HepG2 (cell line): ENCODE results near the gene OR1M1. TPM values are rescaled to one million over a fixed set of nuclear protein-coding genes. Genes with fewer than 3 reads are reported as not detected.
A peak's percentile ranks its signal among the peaks of the same experiment; 100 is the strongest.

ENCODE experiments used
- CCDC6 ChIP-seq: sonication (generic); formaldehyde crosslinking; IDR thresholded peaks from 2 replicates; pipeline ENCODE4 v1.8.1; 2022; ENCODE audit warnings: mild to moderate bottlenecking, missing genetic modification reagents, moderate library complexity
- MIER2 ChIP-seq: IDR thresholded peaks from 2 replicates; pipeline ENCODE4 v1.6.1; 2016; ENCODE audit warnings: missing biosample characterization, missing genetic modification reagents
- MYC ChIP-seq: sonication (generic); formaldehyde crosslinking; IDR thresholded peaks from 2 replicates; pipeline ENCODE4 v1.9.0; 2021; ENCODE audit warnings: missing genetic modification reagents, borderline replicate concordance
- ZFP36L2 ChIP-seq: sonication (generic); formaldehyde crosslinking; IDR thresholded peaks from 2 replicates; pipeline ENCODE4 v1.4.0; 2020; ENCODE audit warnings: missing genetic modification reagents
- ZNF331 ChIP-seq: sonication (generic); formaldehyde crosslinking; IDR thresholded peaks from 2 replicates; pipeline ENCODE4 v1.4.0; 2020; ENCODE audit warnings: missing genetic modification reagents
- ZNF441 ChIP-seq: sonication (generic); formaldehyde crosslinking; IDR thresholded peaks from 2 replicates; pipeline ENCODE4 v1.7.0; 2021; ENCODE audit warnings: missing genetic modification reagents, borderline replicate concordance
- ZNF512 ChIP-seq: sonication (generic); formaldehyde crosslinking; IDR thresholded peaks from 2 replicates; pipeline ENCODE4 v1.4.0; 2020; ENCODE audit warnings: mild to moderate bottlenecking, missing genetic modification reagents
- ZNF562 ChIP-seq: sonication (generic); formaldehyde crosslinking; IDR thresholded peaks from 2 replicates; pipeline ENCODE4 v1.8.0; 2022; ENCODE audit warnings: missing genetic modification reagents, borderline replicate concordance
- ZZZ3 ChIP-seq: sonication (generic); formaldehyde crosslinking; IDR thresholded peaks from 2 replicates; pipeline ENCODE4 v1.4.0; 2020; ENCODE audit warnings: missing genetic modification reagents, mild to moderate bottlenecking, borderline replicate concordance
- polyA plus RNA-seq, 8 experiments: library from polyadenylated mRNA; depleted of rRNA in 3 of 8; stranded (reverse) in 7 of 8; unstranded in 1 of 8; fragments of >200 nt; fragmentation: Illumina TruSeq in 4 of 8; extraction: Trizol in 4 of 8; gene quantifications; 2 replicates each; pipeline versions ENCODE4 v1.2.1 to v1.2.3, GENCODE V29; 2011 to 2016; ENCODE audit warnings: low read depth in 4 of 8, missing spikeins in 1 of 8, mixed read lengths in 1 of 8; ENCODE audit not compliant: insufficient read depth in 1 of 8
- total RNA-seq, 5 experiments: library from RNA; depleted of rRNA; stranded (reverse); fragments of >200 nt; fragmentation: Illumina TruSeq; extraction: Trizol; gene quantifications; 2 replicates each; pipeline ENCODE4 v1.2.3, GENCODE V29; 2016; ENCODE audit warnings: low read depth in 1 of 5
- TF ChIP-seq, protein P1 (sequence below): sonication (generic); formaldehyde crosslinking; IDR thresholded peaks from 2 replicates; pipeline ENCODE4 v1.5.1; 2020; ENCODE audit warnings: mild to moderate bottlenecking, missing genetic modification reagents, borderline replicate concordance
- TF ChIP-seq, protein P2 (sequence below): sonication (generic); formaldehyde crosslinking; IDR thresholded peaks from 2 replicates; pipeline ENCODE4 v1.4.0; 2020; ENCODE audit warnings: missing genetic modification reagents
- TF ChIP-seq, protein P3 (sequence below): sonication (generic); formaldehyde crosslinking; IDR thresholded peaks from 2 replicates; pipeline ENCODE4 v1.9.0; 2021; ENCODE audit warnings: missing genetic modification reagents, mild to moderate bottlenecking, borderline replicate concordance

The OR1M1 gene
- total and polyA plus RNA-seq, 2 of the 13 experiments (the other 11 are each of a cell fraction or from before 2014, with no cell fraction given): not detected

DNA sequence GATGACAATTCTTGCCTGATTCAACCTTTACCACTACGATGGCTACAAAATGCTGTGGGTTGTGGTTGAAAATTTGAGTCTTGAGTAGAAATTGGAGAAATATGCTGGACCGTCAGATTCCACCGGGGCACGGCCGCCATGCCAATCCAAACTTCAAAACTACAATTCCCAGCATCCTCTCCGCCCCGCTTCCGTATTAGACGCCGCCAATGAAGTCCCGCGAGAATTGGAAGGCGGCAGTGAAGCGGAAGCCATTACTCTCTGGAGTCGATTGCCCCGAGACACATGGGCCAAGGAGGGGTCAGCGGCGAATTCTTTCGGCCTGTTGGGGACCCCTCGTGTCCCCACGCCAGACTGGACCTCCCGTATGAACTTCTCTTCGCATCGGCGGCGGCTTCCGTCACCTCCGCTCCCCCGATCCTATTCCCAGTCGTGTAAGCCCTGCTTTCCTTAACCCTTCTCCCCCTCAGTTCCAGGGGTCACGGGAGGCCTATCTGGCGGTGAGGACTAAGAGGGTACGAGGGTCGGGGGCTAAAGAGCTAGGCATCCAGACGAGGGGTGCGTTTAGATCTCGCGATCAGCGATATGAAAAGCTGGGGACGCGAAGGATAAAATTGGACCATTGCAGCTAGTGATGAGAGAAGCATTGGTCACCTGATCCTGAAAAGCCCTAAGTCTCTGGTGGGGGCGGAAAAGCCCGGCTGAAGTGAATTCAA lies 53.5 kb downstream of the OR1M1 start, which contains the start of gene ZNF317 (continued):
- TF ChIP-seq, protein P1, sequence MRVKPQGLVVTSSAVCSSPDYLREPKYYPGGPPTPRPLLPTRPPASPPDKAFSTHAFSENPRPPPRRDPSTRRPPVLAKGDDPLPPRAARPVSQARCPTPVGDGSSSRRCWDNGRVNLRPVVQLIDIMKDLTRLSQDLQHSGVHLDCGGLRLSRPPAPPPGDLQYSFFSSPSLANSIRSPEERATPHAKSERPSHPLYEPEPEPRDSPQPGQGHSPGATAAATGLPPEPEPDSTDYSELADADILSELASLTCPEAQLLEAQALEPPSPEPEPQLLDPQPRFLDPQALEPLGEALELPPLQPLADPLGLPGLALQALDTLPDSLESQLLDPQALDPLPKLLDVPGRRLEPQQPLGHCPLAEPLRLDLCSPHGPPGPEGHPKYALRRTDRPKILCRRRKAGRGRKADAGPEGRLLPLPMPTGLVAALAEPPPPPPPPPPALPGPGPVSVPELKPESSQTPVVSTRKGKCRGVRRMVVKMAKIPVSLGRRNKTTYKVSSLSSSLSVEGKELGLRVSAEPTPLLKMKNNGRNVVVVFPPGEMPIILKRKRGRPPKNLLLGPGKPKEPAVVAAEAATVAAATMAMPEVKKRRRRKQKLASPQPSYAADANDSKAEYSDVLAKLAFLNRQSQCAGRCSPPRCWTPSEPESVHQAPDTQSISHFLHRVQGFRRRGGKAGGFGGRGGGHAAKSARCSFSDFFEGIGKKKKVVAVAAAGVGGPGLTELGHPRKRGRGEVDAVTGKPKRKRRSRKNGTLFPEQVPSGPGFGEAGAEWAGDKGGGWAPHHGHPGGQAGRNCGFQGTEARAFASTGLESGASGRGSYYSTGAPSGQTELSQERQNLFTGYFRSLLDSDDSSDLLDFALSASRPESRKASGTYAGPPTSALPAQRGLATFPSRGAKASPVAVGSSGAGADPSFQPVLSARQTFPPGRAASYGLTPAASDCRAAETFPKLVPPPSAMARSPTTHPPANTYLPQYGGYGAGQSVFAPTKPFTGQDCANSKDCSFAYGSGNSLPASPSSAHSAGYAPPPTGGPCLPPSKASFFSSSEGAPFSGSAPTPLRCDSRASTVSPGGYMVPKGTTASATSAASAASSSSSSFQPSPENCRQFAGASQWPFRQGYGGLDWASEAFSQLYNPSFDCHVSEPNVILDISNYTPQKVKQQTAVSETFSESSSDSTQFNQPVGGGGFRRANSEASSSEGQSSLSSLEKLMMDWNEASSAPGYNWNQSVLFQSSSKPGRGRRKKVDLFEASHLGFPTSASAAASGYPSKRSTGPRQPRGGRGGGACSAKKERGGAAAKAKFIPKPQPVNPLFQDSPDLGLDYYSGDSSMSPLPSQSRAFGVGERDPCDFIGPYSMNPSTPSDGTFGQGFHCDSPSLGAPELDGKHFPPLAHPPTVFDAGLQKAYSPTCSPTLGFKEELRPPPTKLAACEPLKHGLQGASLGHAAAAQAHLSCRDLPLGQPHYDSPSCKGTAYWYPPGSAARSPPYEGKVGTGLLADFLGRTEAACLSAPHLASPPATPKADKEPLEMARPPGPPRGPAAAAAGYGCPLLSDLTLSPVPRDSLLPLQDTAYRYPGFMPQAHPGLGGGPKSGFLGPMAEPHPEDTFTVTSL: no peak
- peak; percentile 19; the same call in 1 of the 2 replicates for TF ChIP-seq ZNF512 (CRISPR knock-in tag)
- peak; percentile 30; the same call in 1 of the 2 replicates for TF ChIP-seq ZZZ3 (CRISPR knock-in tag)
- TF ChIP-seq, protein P2, sequence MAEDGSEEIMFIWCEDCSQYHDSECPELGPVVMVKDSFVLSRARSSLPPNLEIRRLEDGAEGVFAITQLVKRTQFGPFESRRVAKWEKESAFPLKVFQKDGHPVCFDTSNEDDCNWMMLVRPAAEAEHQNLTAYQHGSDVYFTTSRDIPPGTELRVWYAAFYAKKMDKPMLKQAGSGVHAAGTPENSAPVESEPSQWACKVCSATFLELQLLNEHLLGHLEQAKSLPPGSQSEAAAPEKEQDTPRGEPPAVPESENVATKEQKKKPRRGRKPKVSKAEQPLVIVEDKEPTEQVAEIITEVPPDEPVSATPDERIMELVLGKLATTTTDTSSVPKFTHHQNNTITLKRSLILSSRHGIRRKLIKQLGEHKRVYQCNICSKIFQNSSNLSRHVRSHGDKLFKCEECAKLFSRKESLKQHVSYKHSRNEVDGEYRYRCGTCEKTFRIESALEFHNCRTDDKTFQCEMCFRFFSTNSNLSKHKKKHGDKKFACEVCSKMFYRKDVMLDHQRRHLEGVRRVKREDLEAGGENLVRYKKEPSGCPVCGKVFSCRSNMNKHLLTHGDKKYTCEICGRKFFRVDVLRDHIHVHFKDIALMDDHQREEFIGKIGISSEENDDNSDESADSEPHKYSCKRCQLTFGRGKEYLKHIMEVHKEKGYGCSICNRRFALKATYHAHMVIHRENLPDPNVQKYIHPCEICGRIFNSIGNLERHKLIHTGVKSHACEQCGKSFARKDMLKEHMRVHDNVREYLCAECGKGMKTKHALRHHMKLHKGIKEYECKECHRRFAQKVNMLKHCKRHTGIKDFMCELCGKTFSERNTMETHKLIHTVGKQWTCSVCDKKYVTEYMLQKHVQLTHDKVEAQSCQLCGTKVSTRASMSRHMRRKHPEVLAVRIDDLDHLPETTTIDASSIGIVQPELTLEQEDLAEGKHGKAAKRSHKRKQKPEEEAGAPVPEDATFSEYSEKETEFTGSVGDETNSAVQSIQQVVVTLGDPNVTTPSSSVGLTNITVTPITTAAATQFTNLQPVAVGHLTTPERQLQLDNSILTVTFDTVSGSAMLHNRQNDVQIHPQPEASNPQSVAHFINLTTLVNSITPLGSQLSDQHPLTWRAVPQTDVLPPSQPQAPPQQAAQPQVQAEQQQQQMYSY: no peak
- no peak for TF ChIP-seq CCDC6 (CRISPR knock-in tag)
- no peak for TF ChIP-seq MIER2 (CRISPR knock-in tag)
- TF ChIP-seq ZNF331 (CRISPR knock-in tag): no peak
- TF ChIP-seq ZNF562 (CRISPR knock-in tag): no peak
- TF ChIP-seq ZFP36L2 (CRISPR knock-in tag): no peak
- TF ChIP-seq ZNF441 (CRISPR knock-in tag): 0 out of 2 replicates have a peak, but pooled peaks have one; percentile 16
- TF ChIP-seq, protein P3, sequence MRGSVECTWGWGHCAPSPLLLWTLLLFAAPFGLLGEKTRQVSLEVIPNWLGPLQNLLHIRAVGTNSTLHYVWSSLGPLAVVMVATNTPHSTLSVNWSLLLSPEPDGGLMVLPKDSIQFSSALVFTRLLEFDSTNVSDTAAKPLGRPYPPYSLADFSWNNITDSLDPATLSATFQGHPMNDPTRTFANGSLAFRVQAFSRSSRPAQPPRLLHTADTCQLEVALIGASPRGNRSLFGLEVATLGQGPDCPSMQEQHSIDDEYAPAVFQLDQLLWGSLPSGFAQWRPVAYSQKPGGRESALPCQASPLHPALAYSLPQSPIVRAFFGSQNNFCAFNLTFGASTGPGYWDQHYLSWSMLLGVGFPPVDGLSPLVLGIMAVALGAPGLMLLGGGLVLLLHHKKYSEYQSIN: 0 out of 2 replicates have a peak, but pooled peaks have one; percentile 69
- peak; percentile 91 for TF ChIP-seq MYC
